ENCODE measurements around the gene RYR3.

The RYR3 gene

GRCh38 chr15:33551860-33552259 lies 241.1 kb downstream of the RYR3 start:
- no peaks in the 10 kb centered on the region for H3K9me3 ChIP-seq (ENCODE audit: severe bottlenecking)
- no peaks in the 10 kb centered on the region for H3K4me1 ChIP-seq (ENCODE audit: insufficient read depth, poor library complexity, severe bottlenecking)
- no peak overlapping the region for H3K4me3 ChIP-seq (ENCODE audit: severe bottlenecking)
- ATAC-seq (ENCODE audit: low read depth): no peak
- H3K36me3 ChIP-seq (ENCODE audit: low read depth): no peaks in the 10 kb centered on the region
- peaks cover 7% of the 10 kb centered on the region for H3K27me3 ChIP-seq (ENCODE audit: insufficient read depth, poor library complexity, severe bottlenecking)
- no peak for DNase-seq (ENCODE audit: low spot score)
- no peak overlapping the region for H3K27ac ChIP-seq (ENCODE audit: poor library complexity, severe bottlenecking)
- TF ChIP-seq CTCF (IDR thresholded peaks at IDR 0.05; ENCODE audit: poor library complexity, severe bottlenecking): no peak

GRCh38 chr15:33553157-33553556 lies 242.4 kb downstream of the RYR3 start:
- Histone ChIP-seq H3K36me3 (ENCODE audit: low read depth) (no peaks in the 10 kb centered on the region), H3K27ac (ENCODE audit: poor library complexity, severe bottlenecking) (no peak overlapping the region), H3K27me3 (ENCODE audit: insufficient read depth, poor library complexity, severe bottlenecking) (peaks cover 7% of the 10 kb centered on the region), H3K4me1 (ENCODE audit: insufficient read depth, poor library complexity, severe bottlenecking) (no peaks in the 10 kb centered on the region), H3K9me3 (ENCODE audit: severe bottlenecking) (no peaks in the 10 kb centered on the region), H3K4me3 (ENCODE audit: severe bottlenecking) (no peak overlapping the region)
- ATAC-seq (ENCODE audit: low read depth): no peak
- no peak for DNase-seq (ENCODE audit: low spot score)
- no peak for TF ChIP-seq CTCF (IDR thresholded peaks at IDR 0.05; ENCODE audit: poor library complexity, severe bottlenecking)

GRCh38 chr15:33559207-33559890 lies 248.6 kb downstream of the RYR3 start:
- ATAC-seq (ENCODE audit: low read depth) (no peak; the same call in 2 of the 3 replicates), DNase-seq (ENCODE audit: low spot score) (no peak)
- Histone ChIP-seq H3K4me3 (ENCODE audit: severe bottlenecking) (no peak overlapping the region), H3K36me3 (ENCODE audit: low read depth) (no peaks in the 10 kb centered on the region), H3K27me3 (ENCODE audit: insufficient read depth, poor library complexity, severe bottlenecking) (peaks cover 32% of the 10 kb centered on the region), H3K9me3 (ENCODE audit: severe bottlenecking) (no peaks in the 10 kb centered on the region), H3K4me1 (ENCODE audit: insufficient read depth, poor library complexity, severe bottlenecking) (no peaks in the 10 kb centered on the region), H3K27ac (ENCODE audit: poor library complexity, severe bottlenecking) (no peak overlapping the region)
- TF ChIP-seq CTCF (IDR thresholded peaks at IDR 0.05; ENCODE audit: poor library complexity, severe bottlenecking): no peak

- DNase-seq (ENCODE audit: low spot score) (no peak), ATAC-seq (ENCODE audit: low read depth) (no peak)
- peaks cover 32% of the 10 kb centered on the region for H3K27me3 ChIP-seq (ENCODE audit: insufficient read depth, poor library complexity, severe bottlenecking)
These were observed 250.6 kb downstream of the RYR3 start for GRCh38 chr15:33561407-33561806.

More at GRCh38 chr15:33561407-33561806, 250.6 kb downstream of the RYR3 start:
- Histone ChIP-seq H3K9me3 (ENCODE audit: severe bottlenecking) (no peaks in the 10 kb centered on the region), H3K4me3 (ENCODE audit: severe bottlenecking) (no peak overlapping the region), H3K36me3 (ENCODE audit: low read depth) (no peaks in the 10 kb centered on the region), H3K27ac (ENCODE audit: poor library complexity, severe bottlenecking) (no peak overlapping the region), H3K4me1 (ENCODE audit: insufficient read depth, poor library complexity, severe bottlenecking) (no peaks in the 10 kb centered on the region)
- no peak for TF ChIP-seq CTCF (IDR thresholded peaks at IDR 0.05; ENCODE audit: poor library complexity, severe bottlenecking)
